WTC11 (cell line): ENCODE data around the gene STXBP2.

Experiments
- AFF4 ChIP-seq: sonication (generic); formaldehyde crosslinking; IDR thresholded peaks from 2 replicates; pipeline ENCODE4 v1.8.1; 2023; ENCODE audit warnings: mild to moderate bottlenecking, missing genetic modification reagents, borderline replicate concordance
- CREB1 ChIP-seq: sonication (generic); formaldehyde crosslinking; IDR thresholded peaks from 2 replicates; pipeline ENCODE4 v1.8.0; 2023; ENCODE audit warnings: mild to moderate bottlenecking, missing genetic modification reagents
- ETV6 ChIP-seq: sonication (generic); formaldehyde crosslinking; IDR thresholded peaks from 2 replicates; pipeline ENCODE4 v1.8.1; 2022; ENCODE audit warnings: mild to moderate bottlenecking, missing genetic modification reagents
- GABPB1 ChIP-seq: sonication (generic); formaldehyde crosslinking; IDR thresholded peaks from 2 replicates; pipeline ENCODE4 v1.8.1; 2023; ENCODE audit warnings: mild to moderate bottlenecking, missing genetic modification reagents
- NR2C2 ChIP-seq: sonication (generic); formaldehyde crosslinking; IDR thresholded peaks from 2 replicates; pipeline ENCODE4 v1.8.0; 2022; ENCODE audit warnings: mild to moderate bottlenecking, missing genetic modification reagents
- SOX15 ChIP-seq: fragments of 250-450 bp; sonication (Bioruptor Pico); IDR thresholded peaks from 2 replicates; pipeline ENCODE4 v1.9.0; 2021; ENCODE audit warnings: mild to moderate bottlenecking
- TCF7 ChIP-seq: sonication (generic); formaldehyde crosslinking; IDR thresholded peaks from 2 replicates; pipeline ENCODE4 v1.8.0; 2022; ENCODE audit warnings: mild to moderate bottlenecking, low read depth, missing genetic modification reagents, moderate library complexity
- USF2 ChIP-seq: sonication (generic); formaldehyde crosslinking; IDR thresholded peaks from 2 replicates; pipeline ENCODE4 v1.8.1; 2023; ENCODE audit warnings: mild to moderate bottlenecking, missing genetic modification reagents, moderate library complexity
- TF ChIP-seq, protein P1 (sequence below): fragments of 200-600 bp; IDR thresholded peaks from 2 replicates; pipeline ENCODE4 v1.8.0; 2022; ENCODE audit warnings: antibody characterized with exemption
- TF ChIP-seq, protein P2 (sequence below): sonication (generic); formaldehyde crosslinking; IDR thresholded peaks from 2 replicates; pipeline ENCODE4 v1.8.1; 2022; ENCODE audit warnings: low read depth, missing genetic modification reagents, borderline replicate concordance
- TF ChIP-seq, protein P3 (sequence below): sonication (generic); formaldehyde crosslinking; IDR thresholded peaks from 2 replicates; pipeline ENCODE4 v1.8.0; 2022; ENCODE audit warnings: mild to moderate bottlenecking, missing genetic modification reagents
- TF ChIP-seq, protein P4 (sequence below): sonication (generic); formaldehyde crosslinking; IDR thresholded peaks from 2 replicates; pipeline ENCODE4 v1.8.0; 2023; ENCODE audit warnings: missing genetic modification reagents
- TF ChIP-seq, protein P5 (sequence below): fragments of 250-450 bp; sonication (Bioruptor Pico); IDR thresholded peaks from 2 replicates; pipeline ENCODE4 v1.9.0; 2021; ENCODE audit warnings: mild to moderate bottlenecking

DNA sequence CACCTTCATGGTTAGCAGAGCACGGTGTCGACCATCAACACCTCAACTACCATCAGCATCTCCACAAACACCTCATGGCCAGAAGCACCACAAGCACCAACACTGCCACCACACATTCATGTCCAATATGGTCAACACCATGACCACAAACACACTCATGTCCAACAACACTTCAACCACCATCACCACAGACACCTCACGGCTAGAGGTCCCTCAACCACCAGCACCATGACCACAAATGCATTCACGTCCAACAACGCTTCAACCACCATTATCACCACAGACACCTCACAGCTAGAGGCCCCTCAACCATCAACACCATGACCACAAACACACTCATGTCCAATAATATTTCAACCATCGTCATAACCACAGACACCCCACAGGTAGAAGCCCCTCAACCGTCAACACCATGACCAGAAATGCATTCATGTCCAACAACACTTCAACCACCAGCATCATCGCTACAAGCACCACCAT is 53.9 kb downstream of the STXBP2 start:
- TF ChIP-seq SOX15 (CRISPR knock-in tag) (no peak), NR2C2 (CRISPR knock-in tag) (no peak), ETV6 (no peak), CREB1 (CRISPR knock-in tag) (no peak), GABPB1 (no peak), USF2 (CRISPR knock-in tag) (no peak), TCF7 (CRISPR knock-in tag) (no peak), AFF4 (no peak)
- TF ChIP-seq, protein P1, sequence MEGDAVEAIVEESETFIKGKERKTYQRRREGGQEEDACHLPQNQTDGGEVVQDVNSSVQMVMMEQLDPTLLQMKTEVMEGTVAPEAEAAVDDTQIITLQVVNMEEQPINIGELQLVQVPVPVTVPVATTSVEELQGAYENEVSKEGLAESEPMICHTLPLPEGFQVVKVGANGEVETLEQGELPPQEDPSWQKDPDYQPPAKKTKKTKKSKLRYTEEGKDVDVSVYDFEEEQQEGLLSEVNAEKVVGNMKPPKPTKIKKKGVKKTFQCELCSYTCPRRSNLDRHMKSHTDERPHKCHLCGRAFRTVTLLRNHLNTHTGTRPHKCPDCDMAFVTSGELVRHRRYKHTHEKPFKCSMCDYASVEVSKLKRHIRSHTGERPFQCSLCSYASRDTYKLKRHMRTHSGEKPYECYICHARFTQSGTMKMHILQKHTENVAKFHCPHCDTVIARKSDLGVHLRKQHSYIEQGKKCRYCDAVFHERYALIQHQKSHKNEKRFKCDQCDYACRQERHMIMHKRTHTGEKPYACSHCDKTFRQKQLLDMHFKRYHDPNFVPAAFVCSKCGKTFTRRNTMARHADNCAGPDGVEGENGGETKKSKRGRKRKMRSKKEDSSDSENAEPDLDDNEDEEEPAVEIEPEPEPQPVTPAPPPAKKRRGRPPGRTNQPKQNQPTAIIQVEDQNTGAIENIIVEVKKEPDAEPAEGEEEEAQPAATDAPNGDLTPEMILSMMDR, result no peak
- TF ChIP-seq, protein P2, sequence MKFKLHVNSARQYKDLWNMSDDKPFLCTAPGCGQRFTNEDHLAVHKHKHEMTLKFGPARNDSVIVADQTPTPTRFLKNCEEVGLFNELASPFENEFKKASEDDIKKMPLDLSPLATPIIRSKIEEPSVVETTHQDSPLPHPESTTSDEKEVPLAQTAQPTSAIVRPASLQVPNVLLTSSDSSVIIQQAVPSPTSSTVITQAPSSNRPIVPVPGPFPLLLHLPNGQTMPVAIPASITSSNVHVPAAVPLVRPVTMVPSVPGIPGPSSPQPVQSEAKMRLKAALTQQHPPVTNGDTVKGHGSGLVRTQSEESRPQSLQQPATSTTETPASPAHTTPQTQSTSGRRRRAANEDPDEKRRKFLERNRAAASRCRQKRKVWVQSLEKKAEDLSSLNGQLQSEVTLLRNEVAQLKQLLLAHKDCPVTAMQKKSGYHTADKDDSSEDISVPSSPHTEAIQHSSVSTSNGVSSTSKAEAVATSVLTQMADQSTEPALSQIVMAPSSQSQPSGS (CRISPR knock-in tag), result no peak
- TF ChIP-seq, protein P3, sequence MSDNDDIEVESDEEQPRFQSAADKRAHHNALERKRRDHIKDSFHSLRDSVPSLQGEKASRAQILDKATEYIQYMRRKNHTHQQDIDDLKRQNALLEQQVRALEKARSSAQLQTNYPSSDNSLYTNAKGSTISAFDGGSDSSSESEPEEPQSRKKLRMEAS (CRISPR knock-in tag), result no peak
- TF ChIP-seq, protein P4, sequence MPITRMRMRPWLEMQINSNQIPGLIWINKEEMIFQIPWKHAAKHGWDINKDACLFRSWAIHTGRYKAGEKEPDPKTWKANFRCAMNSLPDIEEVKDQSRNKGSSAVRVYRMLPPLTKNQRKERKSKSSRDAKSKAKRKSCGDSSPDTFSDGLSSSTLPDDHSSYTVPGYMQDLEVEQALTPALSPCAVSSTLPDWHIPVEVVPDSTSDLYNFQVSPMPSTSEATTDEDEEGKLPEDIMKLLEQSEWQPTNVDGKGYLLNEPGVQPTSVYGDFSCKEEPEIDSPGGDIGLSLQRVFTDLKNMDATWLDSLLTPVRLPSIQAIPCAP, result no peak
- TF ChIP-seq, protein P5, sequence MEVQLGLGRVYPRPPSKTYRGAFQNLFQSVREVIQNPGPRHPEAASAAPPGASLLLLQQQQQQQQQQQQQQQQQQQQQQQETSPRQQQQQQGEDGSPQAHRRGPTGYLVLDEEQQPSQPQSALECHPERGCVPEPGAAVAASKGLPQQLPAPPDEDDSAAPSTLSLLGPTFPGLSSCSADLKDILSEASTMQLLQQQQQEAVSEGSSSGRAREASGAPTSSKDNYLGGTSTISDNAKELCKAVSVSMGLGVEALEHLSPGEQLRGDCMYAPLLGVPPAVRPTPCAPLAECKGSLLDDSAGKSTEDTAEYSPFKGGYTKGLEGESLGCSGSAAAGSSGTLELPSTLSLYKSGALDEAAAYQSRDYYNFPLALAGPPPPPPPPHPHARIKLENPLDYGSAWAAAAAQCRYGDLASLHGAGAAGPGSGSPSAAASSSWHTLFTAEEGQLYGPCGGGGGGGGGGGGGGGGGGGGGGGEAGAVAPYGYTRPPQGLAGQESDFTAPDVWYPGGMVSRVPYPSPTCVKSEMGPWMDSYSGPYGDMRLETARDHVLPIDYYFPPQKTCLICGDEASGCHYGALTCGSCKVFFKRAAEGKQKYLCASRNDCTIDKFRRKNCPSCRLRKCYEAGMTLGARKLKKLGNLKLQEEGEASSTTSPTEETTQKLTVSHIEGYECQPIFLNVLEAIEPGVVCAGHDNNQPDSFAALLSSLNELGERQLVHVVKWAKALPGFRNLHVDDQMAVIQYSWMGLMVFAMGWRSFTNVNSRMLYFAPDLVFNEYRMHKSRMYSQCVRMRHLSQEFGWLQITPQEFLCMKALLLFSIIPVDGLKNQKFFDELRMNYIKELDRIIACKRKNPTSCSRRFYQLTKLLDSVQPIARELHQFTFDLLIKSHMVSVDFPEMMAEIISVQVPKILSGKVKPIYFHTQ (CRISPR knock-in tag), result no peak
